Lower leg skin (tissue), 4 donors: ENCODE results near the gene PLXDC2. TPM values are rescaled to one million over a fixed set of nuclear protein-coding genes. Genes with fewer than 3 reads are reported as not detected.

ENCODE experiments used
- DNase-seq, 2 donors: peaks; one replicate each; pipeline ENCODE4 v3.0.0-alpha.2; 2019; ENCODE audit warnings: low spot score in 2 of 2
- H3K4me3 ChIP-seq: fragments of 200-600 bp; sonication (generic); 2 replicates; pipeline ENCODE4 v1.5.1; 2017; ENCODE audit warnings: mild to moderate bottlenecking, low read depth; ENCODE audit not compliant: poor library complexity, severe bottlenecking
- CTCF ChIP-seq, 3 donors: fragments of 450-650 bp; IDR thresholded peaks; one replicate each; pipeline ENCODE4 v1.5.1; 2016; ENCODE audit warnings: antibody characterized with exemption in 3 of 3, mild to moderate bottlenecking in 3 of 3, moderate library complexity in 2 of 3
- POLR2A ChIP-seq, 2 donors: fragments of 450-650 bp; IDR thresholded peaks; one replicate each; pipeline ENCODE4 v1.6.1; 2016 to 2017; ENCODE audit warnings: antibody characterized with exemption in 2 of 2, mild to moderate bottlenecking in 1 of 2, moderate library complexity in 1 of 2
- WGBS, 2 donors: methylation state at CpG; one replicate each; pipeline ENCODE4 v1.1.5; 2018; 5-methylcytosine and 5-hydroxymethylcytosine counted together
- intact Hi-C: fragments of 100-400 bp; cut with DNase I; formaldehyde crosslinking; loops from one replicate; pipeline ENCODE4 v1.15.0; 2023; ENCODE audit warnings: low total_unique reads
- total RNA-seq, 4 donors: library from RNA; depleted of rRNA; stranded (reverse); fragments of >200 nt; gene quantifications; one replicate each; pipeline ENCODE4 v1.1.0, GENCODE V29; 2016

The PLXDC2 gene
- total RNA-seq, 4 donors from 2014 or later = 75.3 to 113 (median 95.3) TPM

DNA sequence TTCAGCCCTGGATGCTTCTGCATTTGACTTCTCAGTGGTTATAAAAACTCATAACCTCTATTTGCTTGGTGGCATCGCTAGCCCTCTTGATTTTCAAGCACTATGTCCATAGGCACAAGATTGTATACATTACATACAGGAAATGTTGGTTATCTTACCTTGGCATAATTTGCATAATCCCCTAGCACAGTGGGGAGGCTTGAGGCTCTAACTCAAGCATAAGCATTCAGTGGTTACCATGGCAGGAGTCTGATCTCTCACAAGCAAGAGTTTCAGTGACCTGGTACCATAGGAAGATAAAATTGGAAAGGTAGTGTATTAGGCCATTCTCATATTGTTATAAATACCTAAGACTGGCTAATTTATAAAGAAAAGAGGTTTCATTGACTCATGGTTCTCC lies 121.8 kb downstream of the PLXDC2 start:
- WGBS, 2 donors = 96% methylated on average over 1 of the region's 1 CpG
- TF ChIP-seq POLR2A (IDR thresholded peaks at IDR 0.05) (no peak), CTCF (IDR thresholded peaks at IDR 0.05) (no peak)
- no peak overlapping the region for H3K4me3 ChIP-seq
- DNase-seq = no peak
- intact Hi-C loops = no loop called here

DNA sequence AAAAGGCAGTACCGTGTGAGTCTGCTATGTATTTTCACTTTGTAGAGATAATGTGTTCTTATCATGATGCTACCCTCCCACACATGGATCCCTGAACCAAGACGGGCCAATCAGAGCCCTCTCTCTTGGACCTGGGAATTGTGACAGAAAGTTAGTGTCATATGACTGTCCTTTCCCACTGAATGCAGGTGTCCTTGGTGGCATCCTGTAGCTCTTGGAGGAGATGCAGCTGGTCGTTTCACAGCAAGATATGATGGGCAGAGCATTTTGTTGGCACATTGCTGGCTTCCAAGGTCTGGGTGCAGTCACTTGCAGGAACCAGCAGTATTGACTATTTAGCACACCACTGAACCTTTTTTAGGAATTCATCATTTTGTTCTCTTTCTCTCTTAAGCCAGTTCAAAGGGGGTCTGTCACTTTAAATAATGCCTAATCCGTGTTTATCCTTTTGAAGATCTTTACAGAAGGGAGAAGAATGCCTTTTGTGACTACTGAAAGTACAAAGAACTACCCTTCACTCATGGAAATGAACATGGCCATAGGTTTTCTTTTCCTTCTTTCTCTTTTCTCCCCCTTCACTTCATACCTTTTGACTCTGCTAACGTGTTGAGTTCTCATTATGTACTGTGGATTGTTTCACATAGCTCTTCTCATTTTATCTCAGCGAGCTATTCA lies 125.1 kb downstream of the PLXDC2 start:
- no peak for DNase-seq
- 75 to 83% methylated on average over 6 of the region's 6 CpGs for WGBS, 2 donors
- intact Hi-C loops = no loop called here
- TF ChIP-seq CTCF (IDR thresholded peaks at IDR 0.05) = no peak
- no peak for TF ChIP-seq POLR2A (IDR thresholded peaks at IDR 0.05)
- no peak overlapping the region for H3K4me3 ChIP-seq

- no peak for DNase-seq
- intact Hi-C loops = no loop called here
- whole genome bisulfite sequencing, 2 donors = 63% methylated on average over 6 of the region's 6 CpGs
- no peak for TF ChIP-seq POLR2A (IDR thresholded peaks at IDR 0.05)
- no peak for TF ChIP-seq CTCF (IDR thresholded peaks at IDR 0.05)
- H3K4me3 ChIP-seq = no peak overlapping the region
Observed at GRCh38 chr10:19944911-19945663, 128.9 kb downstream of the PLXDC2 start.

DNA sequence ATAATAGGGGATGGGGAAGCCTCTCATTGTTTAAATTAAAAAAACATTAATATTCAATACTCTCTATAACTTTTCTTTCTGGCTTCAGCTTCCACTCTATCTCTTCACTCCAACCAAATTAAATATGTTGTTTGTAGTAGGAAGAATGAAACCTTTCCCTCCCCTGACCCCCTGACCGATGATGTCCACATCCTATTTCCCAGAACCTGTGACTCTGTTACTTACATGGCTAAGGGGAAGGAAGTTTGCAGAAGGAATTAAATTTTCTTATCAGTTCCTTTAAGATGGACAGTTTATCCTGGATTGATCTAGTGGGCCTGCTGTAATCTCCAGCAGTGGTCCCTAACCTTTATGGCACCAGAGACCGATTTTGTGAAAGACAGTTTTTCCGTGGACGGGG lies 130.0 kb downstream of the PLXDC2 start:
- 87 to 92% methylated on average over 4 of the region's 4 CpGs for WGBS, 2 donors
- no peak overlapping the region for H3K4me3 ChIP-seq
- intact Hi-C loops = loop anchor here (1.0 kb wide), 1 partner anchor 15 kb away; no protein-coding TSS in a partner anchor
- no peak for DNase-seq
- TF ChIP-seq POLR2A (IDR thresholded peaks at IDR 0.05) (no peak), CTCF (IDR thresholded peaks at IDR 0.05) (no peak)

GRCh38 chr10:19946791-19947190 lies 130.6 kb downstream of the PLXDC2 start:
- H3K4me3 ChIP-seq = no peak overlapping the region
- intact Hi-C loops = loop anchor here (1.0 kb wide), 1 partner anchor 15 kb away; no protein-coding TSS in a partner anchor
- TF ChIP-seq POLR2A (IDR thresholded peaks at IDR 0.05) (no peak), CTCF (IDR thresholded peaks at IDR 0.05) (no peak)
- WGBS, 2 donors = 89 to 93% methylated on average over 8 of the region's 8 CpGs
- DNase-seq = no peak
